ENCODE results near the gene BMPR2. TPM values are rescaled to one million over a fixed set of nuclear protein-coding genes. Genes with fewer than 3 reads are reported as not detected.

The BMPR2 gene
- total and polyA plus RNA-seq, 2 of the 4 experiments (the other 2 are of a cell fraction) = 17.0 to 30.1 TPM

- H2AK5ac ChIP-seq (ENCODE audit: low read depth, low read length) = no peak overlapping the region
- no peak overlapping the region for H2BK5ac ChIP-seq (ENCODE audit: low read depth, low read length, poor library complexity, severe bottlenecking)
- H3K18ac ChIP-seq (ENCODE audit: low read depth, low read length) = no peak overlapping the region
- ChIA-PET CTCF (interaction anchor here (0.7 kb wide), 1 partner anchor 541 kb away, joined by 3 read pairs; no protein-coding TSS in a partner anchor), POLR2A (ENCODE audit: unreplicated experiment) (no interaction called here)
- H3K56ac ChIP-seq (ENCODE audit: extremely low read depth, insufficient read depth, low read length) = no peak overlapping the region
- H2BK15ac ChIP-seq (ENCODE audit: low read depth, low read length) = no peak overlapping the region
- H2AK9ac ChIP-seq (replicated peaks; ENCODE audit: low read depth, low read length, poor library complexity) = no peak overlapping the region
- no peak overlapping the region for H4K5ac ChIP-seq (ENCODE audit: low read depth, low read length)
- H2BK20ac ChIP-seq (ENCODE audit: low read depth, low read length) = no peak overlapping the region
- no peak overlapping the region for H3K9ac ChIP-seq (ENCODE audit: low read depth, low read length)
- H4K8ac ChIP-seq (ENCODE audit: low read depth in 2 of 2, low read length in 2 of 2) = no peak overlapping the region
- no peak overlapping the region for H3K4ac ChIP-seq (ENCODE audit: low read depth, low read length)
- no TSS peak for BruUV-seq (replicated peaks)
- no peaks in the 10 kb centered on the region for H3K9me3 ChIP-seq (ENCODE audit: control insufficient read depth, insufficient read depth, low read length)
- H4K20me1 ChIP-seq (ENCODE audit: insufficient read depth, low read length) = no peaks in the 10 kb centered on the region
- no peaks in the 10 kb centered on the region for H3K27me3 ChIP-seq (ENCODE audit: control insufficient read depth, insufficient read depth, low read length)
- no peak for TF ChIP-seq USF2 (IDR thresholded peaks at IDR 0.05; ENCODE audit: low read depth, low read length)
- no peak for TF ChIP-seq MXI1 (IDR thresholded peaks at IDR 0.05; ENCODE audit: borderline replicate concordance, low read depth, low read length)
- TF ChIP-seq FOS (IDR thresholded peaks at IDR 0.05; ENCODE audit: low read depth, low read length) = no peak
- TF ChIP-seq MAZ (IDR thresholded peaks at IDR 0.05; ENCODE audit: borderline replicate concordance, low read depth, low read length) = no peak
- TF ChIP-seq RCOR1 (IDR thresholded peaks at IDR 0.05; ENCODE audit: insufficient replicate concordance, low read length) = no peak
- no peak for TF ChIP-seq BHLHE40 (IDR thresholded peaks at IDR 0.05; ENCODE audit: low read depth, low read length)
- TF ChIP-seq POLR2A (IDR thresholded peaks at IDR 0.05; ENCODE audit: low read depth, low read length) = no peak
- no peak for TF ChIP-seq RFX5 (IDR thresholded peaks at IDR 0.05; ENCODE audit: low read depth, low read length)
- no peak for TF ChIP-seq CTCF (conservative IDR thresholded peaks at IDR 0.05; ENCODE audit: low read depth, low read length)
- TF ChIP-seq RAD21 (IDR thresholded peaks at IDR 0.05; ENCODE audit: low read length) = no peak
- no peak for TF ChIP-seq ELK1 (IDR thresholded peaks at IDR 0.05; ENCODE audit: borderline replicate concordance, low read depth, low read length)
- no peak for TF ChIP-seq CHD1 (IDR thresholded peaks at IDR 0.05; ENCODE audit: low read depth, low read length)
- no peak for TF ChIP-seq MAFK (IDR thresholded peaks at IDR 0.05; ENCODE audit: low read depth, low read length)
- no peak for TF ChIP-seq CEBPB (IDR thresholded peaks at IDR 0.05; ENCODE audit: low read depth, low read length)
- no peak overlapping the region for H3K23ac ChIP-seq (ENCODE audit: low read depth, low read length)
- no peak overlapping the region for H2AFZ ChIP-seq (replicated peaks; ENCODE audit: low read length, poor library complexity)
- H3K36me3 ChIP-seq (ENCODE audit: control insufficient read depth, insufficient read depth, low read length) = no peaks in the 10 kb centered on the region
- WGBS, 2 experiments (ENCODE audit: extremely low coverage in 2 of 2, insufficient read length in 1 of 2) = no CpG with 5 or more reads among the region's 2 CpGs
- intact Hi-C loops (cut with micrococcal nuclease) (loop anchor here (10.0 kb wide), 1 partner anchor 541 kb away; no protein-coding TSS in a partner anchor), in situ Hi-C loops (cut with MboI; ENCODE audit: low sequenced_read_pairs) (loop anchor here (25.0 kb wide), 1 partner anchor 1329 kb away; no protein-coding TSS in a partner anchor), dilution Hi-C loops (cut with HindIII; ENCODE audit: low sequenced_read_pairs, unreplicated experiment) (no loop called here)
- H3K79me1 ChIP-seq (ENCODE audit: low read depth in 1 of 2, low read length in 2 of 2) = no peaks in the 10 kb centered on the region
- H3K9me1 ChIP-seq (ENCODE audit: insufficient read depth, low read length) = no peaks in the 10 kb centered on the region
- DNase-seq (no peak), ATAC-seq (ENCODE audit: low read depth) (no peak)
- H3K27ac ChIP-seq (ENCODE audit: insufficient read depth, low read length) = no peak overlapping the region
- H2BK120ac ChIP-seq (ENCODE audit: low read depth, low read length) = no peak overlapping the region
- H3K4me2 ChIP-seq (ENCODE audit: low read depth, low read length) = no peak overlapping the region
- peaks cover 2% of the 10 kb centered on the region for H3K4me1 ChIP-seq (ENCODE audit: control insufficient read depth, insufficient read depth, low read length)
- no peak overlapping the region for H3K14ac ChIP-seq (replicated peaks; ENCODE audit: low read depth, low read length)
- H3K4me3 ChIP-seq (ENCODE audit: insufficient read depth, low read depth, low read length) = no peak overlapping the region
- H4K91ac ChIP-seq (ENCODE audit: insufficient read depth, low read depth, low read length) = no peak overlapping the region
Observed at GRCh38 chr2:202583709-202584219, 207.6 kb downstream of the BMPR2 start.
